Stimulated activated CD8-positive, alpha-beta memory T cell treated with anti-CD3 and anti-CD28 coated beads, Interleukin-7, amount 100 ng/mL, for 4 hours (primary cell): ENCODE measurements around the gene IFT81.

Experiments used
- DNase-seq, 2 donors: peaks; one replicate each; pipeline ENCODE4 v3.0.0-alpha.2; 2020; ENCODE audit warnings: low read depth in 2 of 2

IFT81 gene

GRCh38 chr12:110149086-110149660, 25.0 kb downstream of the IFT81 start:
- DNase-seq: no peak

- no peak for DNase-seq
These were observed 32.6 kb downstream of the IFT81 start for GRCh38 chr12:110156766-110157165.

GRCh38 chr12:110157539-110157938, 33.4 kb downstream of the IFT81 start:
- DNase-seq: no peak

- DNase-seq: no peak
These were observed 35.6 kb downstream of the IFT81 start for GRCh38 chr12:110159671-110160245.

- no peak for DNase-seq
These were observed 41.5 kb downstream of the IFT81 start for GRCh38 chr12:110165540-110166159.

- no peak for DNase-seq
These were observed 44.7 kb downstream of the IFT81 start for GRCh38 chr12:110168732-110169455.

GRCh38 chr12:110170535-110171185, 46.5 kb downstream of the IFT81 start:
- DNase-seq: no peak

GRCh38 chr12:110171186-110171538, 47.0 kb downstream of the IFT81 start:
- DNase-seq: no peak

GRCh38 chr12:110171636-110172035, 47.5 kb downstream of the IFT81 start:
- DNase-seq: no peak

- DNase-seq: no peak
These were observed 50.3 kb downstream of the IFT81 start for GRCh38 chr12:110174373-110174996.

- no peak for DNase-seq
These were observed 51.0 kb downstream of the IFT81 start for GRCh38 chr12:110175201-110175600.

- no peak for DNase-seq
These were observed 52.6 kb downstream of the IFT81 start for GRCh38 chr12:110176745-110177144.

- no peak for DNase-seq
These were observed 55.1 kb downstream of the IFT81 start for GRCh38 chr12:110179291-110179690.

- no peak for DNase-seq
These were observed 56.4 kb downstream of the IFT81 start for GRCh38 chr12:110180591-110181005.

- DNase-seq: no peak
These were observed 58.1 kb downstream of the IFT81 start for GRCh38 chr12:110182281-110182680.

- DNase-seq: no peak
These were observed 59.2 kb downstream of the IFT81 start for GRCh38 chr12:110183386-110183785.

GRCh38 chr12:110185626-110186025, 61.5 kb downstream of the IFT81 start:
- no peak for DNase-seq

- DNase-seq: no peak
These were observed 61.9 kb downstream of the IFT81 start for GRCh38 chr12:110186059-110186458.

GRCh38 chr12:110193196-110193595, 69.0 kb downstream of the IFT81 start:
- DNase-seq: no peak

GRCh38 chr12:110197003-110197402, 72.8 kb downstream of the IFT81 start:
- DNase-seq: no peak

- no peak for DNase-seq
These were observed 74.2 kb downstream of the IFT81 start for GRCh38 chr12:110198386-110198785.
